IPS-15b (cell line): ENCODE results near the gene COMT.
"Not testable (repeated sequence)": the region's sequence is repeated elsewhere in the genome, so short reads cannot be mapped to it uniquely, and the experiment has no call there.

Experiments used
- H3K27me3 ChIP-seq: one replicate; pipeline ENCODE4 v1.6.1; 2013; ENCODE audit warnings: low read length; ENCODE audit not compliant: control insufficient read depth, insufficient read depth
- H3K36me3 ChIP-seq: one replicate; pipeline ENCODE4 v1.6.1; 2013; ENCODE audit warnings: low read length; ENCODE audit not compliant: control insufficient read depth, insufficient read depth
- H3K4me1 ChIP-seq: one replicate; pipeline ENCODE4 v1.6.1; 2013; ENCODE audit warnings: mild to moderate bottlenecking, low read length; ENCODE audit not compliant: control insufficient read depth, insufficient read depth
- H3K4me3 ChIP-seq: one replicate; pipeline ENCODE4 v1.5.1; 2013; ENCODE audit warnings: low read depth, low read length
- H3K9ac ChIP-seq: one replicate; pipeline ENCODE4 v1.6.1; 2013; ENCODE audit warnings: low read depth, mild to moderate bottlenecking, low read length
- H3K9me3 ChIP-seq: one replicate; pipeline ENCODE4 v1.6.1; 2013; ENCODE audit warnings: mild to moderate bottlenecking, low read length; ENCODE audit not compliant: control insufficient read depth, insufficient read depth

The COMT gene

GRCh38 chr22:19921544-19922081 is 20.0 kb upstream of the COMT start:
- no peak overlapping the region for H3K4me3 ChIP-seq
- H3K9me3 ChIP-seq = no peaks in the 10 kb centered on the region
- H3K4me1 ChIP-seq = no peaks in the 10 kb centered on the region
- H3K36me3 ChIP-seq = no peaks in the 10 kb centered on the region
- no peaks in the 10 kb centered on the region for H3K27me3 ChIP-seq
- no peak overlapping the region for H3K9ac ChIP-seq

DNA sequence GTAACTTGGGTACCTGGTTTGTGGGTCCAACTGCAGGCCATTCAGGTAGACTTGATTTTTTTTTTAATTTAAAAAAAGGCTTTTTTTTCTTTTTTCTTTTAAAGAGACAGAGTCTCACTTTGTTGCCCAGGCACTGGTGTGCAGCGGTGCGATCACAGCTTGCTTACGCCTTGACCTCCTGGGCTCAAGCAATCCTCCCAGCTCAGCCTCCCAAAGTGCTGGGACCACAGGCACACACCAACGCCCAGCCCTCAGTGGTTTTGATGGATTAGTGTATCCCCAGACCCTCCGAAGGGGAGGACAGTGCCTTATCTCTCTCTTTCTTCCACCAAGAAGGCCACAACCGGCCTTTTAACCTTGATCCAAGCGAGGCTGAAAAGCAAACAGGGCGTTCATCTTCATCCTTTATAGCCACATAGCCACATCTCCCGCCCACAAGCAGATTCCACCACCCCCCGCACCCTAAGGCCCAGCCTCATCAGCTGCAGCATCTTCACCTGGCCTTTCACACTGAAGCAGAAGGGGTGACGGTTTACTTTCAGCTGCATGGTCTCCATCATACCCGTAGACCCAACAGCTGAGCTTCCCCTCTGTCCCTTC is 17.6 kb upstream of the COMT start:
- Histone ChIP-seq H3K4me3 (no peak overlapping the region), H3K27me3 (no peaks in the 10 kb centered on the region), H3K4me1 (no peaks in the 10 kb centered on the region), H3K36me3 (no peaks in the 10 kb centered on the region), H3K9me3 (no peaks in the 10 kb centered on the region), H3K9ac (no peak overlapping the region)

DNA sequence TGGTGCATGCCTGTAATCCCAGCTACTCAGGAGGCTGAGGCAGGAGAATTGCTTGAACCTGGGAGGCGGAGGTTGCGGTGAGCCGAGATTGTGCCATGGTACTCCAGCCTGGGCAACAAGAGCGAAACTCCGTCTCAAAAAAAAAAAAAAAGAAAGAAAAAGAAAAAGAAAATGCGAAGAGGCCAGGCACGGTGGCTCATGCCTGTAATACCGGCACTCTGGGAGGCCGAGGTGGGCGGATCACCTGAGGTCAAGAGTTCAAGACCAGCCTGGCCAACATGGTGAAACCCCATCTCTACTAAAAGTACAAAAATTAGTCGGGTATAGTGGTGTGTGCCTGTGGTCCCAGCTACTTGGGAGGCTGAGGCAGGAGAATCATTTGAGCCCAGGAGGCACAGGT is 15.5 kb upstream of the COMT start:
- H3K27me3 ChIP-seq, H3K9me3 ChIP-seq, H3K4me1 ChIP-seq, H3K9ac ChIP-seq, H3K36me3 ChIP-seq, H3K4me3 ChIP-seq: not testable (repeated sequence)

- Histone ChIP-seq H3K4me3 (no peak overlapping the region), H3K36me3 (no peaks in the 10 kb centered on the region), H3K4me1 (no peaks in the 10 kb centered on the region), H3K27me3 (no peaks in the 10 kb centered on the region), H3K9me3 (no peaks in the 10 kb centered on the region), H3K9ac (no peak overlapping the region)
Measured at GRCh38 chr22:19927696-19928095, 13.9 kb upstream of the COMT start.

GRCh38 chr22:19928207-19928606 is 13.4 kb upstream of the COMT start:
- H3K27me3 ChIP-seq = no peaks in the 10 kb centered on the region
- H3K36me3 ChIP-seq = no peaks in the 10 kb centered on the region
- H3K4me1 ChIP-seq = no peaks in the 10 kb centered on the region
- H3K9me3 ChIP-seq = no peaks in the 10 kb centered on the region
- H3K9ac ChIP-seq = no peak overlapping the region
- H3K4me3 ChIP-seq = no peak overlapping the region

DNA sequence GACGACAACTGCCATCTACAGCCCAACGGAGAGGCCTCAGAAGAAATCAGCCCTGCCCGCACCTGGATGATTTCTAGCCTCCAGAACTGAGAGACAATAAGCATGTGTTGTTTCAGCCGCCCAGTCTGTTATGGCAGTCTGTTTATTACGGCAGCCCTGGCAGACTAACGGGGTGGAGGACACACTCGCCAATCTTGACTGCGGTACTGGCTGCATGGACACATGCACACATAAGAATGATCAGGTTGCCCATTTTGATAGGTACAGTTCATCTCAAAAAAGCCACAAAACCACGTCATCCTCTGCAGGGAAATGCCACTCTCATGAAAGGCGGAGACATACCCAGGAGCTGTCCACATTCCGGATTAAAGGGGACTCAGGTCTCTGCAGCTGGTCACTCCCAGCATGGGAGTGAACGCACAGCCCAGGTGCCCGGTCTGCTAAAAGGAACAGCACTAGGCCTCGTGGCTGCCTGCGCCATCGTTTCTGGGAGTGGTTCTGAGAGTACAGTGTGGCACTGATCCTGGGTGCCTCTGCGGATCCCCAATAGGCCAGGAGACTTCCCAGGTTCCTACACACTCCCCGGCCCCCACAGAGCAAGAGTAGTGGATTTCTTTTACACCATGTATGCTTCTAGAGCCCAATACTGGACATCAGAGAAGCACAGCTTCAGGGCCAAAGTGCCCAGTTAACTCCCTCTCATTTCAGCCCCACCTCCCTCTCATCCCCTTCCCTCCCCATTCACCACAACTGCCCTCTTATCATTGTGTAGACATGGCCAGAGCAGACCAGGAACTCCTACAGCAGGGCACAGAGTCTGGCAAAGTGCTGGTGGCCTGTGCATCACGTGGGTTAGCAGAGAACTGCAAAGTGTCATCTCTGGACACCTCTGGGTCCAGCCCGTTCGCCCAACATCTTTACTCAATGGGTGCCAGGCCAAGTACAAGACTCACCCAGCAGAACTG is 11.7 kb upstream of the COMT start:
- no peak overlapping the region for H3K4me3 ChIP-seq
- H3K9ac ChIP-seq = no peak overlapping the region
- H3K36me3 ChIP-seq = no peaks in the 10 kb centered on the region
- H3K9me3 ChIP-seq = no peaks in the 10 kb centered on the region
- H3K4me1 ChIP-seq = no peaks in the 10 kb centered on the region
- no peaks in the 10 kb centered on the region for H3K27me3 ChIP-seq

DNA sequence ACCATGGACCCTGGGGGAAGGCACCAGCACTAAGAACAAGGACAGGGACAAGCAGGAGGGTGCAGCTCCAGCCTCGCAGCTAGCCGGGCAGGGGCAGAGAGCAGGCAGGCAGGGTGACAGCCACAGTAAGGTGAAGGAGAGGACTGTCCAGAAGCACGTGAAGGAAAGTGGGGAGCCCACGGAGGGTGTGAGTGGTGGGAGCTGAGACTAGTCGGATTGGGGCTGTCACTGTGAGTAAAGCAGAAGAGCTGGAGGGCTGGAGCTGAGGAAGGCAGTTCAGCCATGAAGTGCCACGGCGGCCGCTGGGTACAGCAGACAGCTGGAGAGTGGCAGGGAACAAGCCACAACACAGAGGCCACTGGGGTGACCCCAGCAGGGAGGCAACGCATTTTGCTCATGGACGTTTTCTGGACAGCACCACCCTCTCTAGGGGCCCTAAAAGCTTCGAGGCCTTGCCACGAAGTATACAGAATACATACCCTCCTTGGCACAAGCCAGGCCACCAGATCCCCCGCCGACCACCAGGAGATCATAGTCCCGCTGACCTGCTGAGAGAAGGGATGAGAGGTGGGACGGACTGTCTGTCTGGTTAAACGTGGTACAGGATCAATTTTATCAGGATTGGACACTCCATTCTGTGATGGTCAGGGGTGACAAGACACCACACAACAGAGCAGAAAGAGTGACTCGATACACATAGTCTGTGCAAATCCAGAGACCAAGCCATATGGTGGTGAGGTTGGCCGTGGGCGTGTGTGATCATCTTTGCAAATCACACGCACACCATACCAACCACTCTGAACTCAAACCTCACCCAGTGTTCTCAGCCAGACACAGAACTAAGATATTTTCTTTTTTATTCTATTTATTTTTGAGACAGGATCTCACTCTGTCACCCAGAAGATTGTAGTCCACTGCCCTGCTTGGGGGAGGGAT is 10.8 kb upstream of the COMT start:
- no peaks in the 10 kb centered on the region for H3K36me3 ChIP-seq
- no peak overlapping the region for H3K9ac ChIP-seq
- no peak overlapping the region for H3K4me3 ChIP-seq
- H3K9me3 ChIP-seq = no peaks in the 10 kb centered on the region
- H3K27me3 ChIP-seq = no peaks in the 10 kb centered on the region
- H3K4me1 ChIP-seq = no peaks in the 10 kb centered on the region

DNA sequence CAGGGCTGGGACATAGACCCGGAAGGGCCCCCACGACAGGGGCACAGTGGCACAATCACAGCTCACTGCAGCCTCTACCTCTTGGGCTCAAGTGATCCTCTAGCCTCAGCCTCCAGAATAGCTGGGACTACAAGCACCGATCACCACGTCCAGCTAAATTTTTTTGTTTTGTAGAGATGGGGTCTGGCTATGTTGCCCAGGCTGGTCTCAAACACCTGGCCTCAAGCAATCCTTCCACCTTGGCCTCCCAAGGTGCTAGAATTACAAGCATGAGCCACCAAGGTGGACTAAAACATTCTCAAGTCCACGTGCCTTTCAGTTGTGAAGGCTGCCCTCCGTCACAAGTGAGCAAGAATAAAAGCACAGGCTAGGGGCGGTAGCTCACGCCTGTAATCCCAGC is 10.1 kb upstream of the COMT start:
- no peak overlapping the region for H3K4me3 ChIP-seq
- H3K36me3 ChIP-seq = no peaks in the 10 kb centered on the region
- H3K27me3 ChIP-seq = no peaks in the 10 kb centered on the region
- no peak overlapping the region for H3K9ac ChIP-seq
- no peaks in the 10 kb centered on the region for H3K4me1 ChIP-seq
- H3K9me3 ChIP-seq = no peaks in the 10 kb centered on the region

DNA sequence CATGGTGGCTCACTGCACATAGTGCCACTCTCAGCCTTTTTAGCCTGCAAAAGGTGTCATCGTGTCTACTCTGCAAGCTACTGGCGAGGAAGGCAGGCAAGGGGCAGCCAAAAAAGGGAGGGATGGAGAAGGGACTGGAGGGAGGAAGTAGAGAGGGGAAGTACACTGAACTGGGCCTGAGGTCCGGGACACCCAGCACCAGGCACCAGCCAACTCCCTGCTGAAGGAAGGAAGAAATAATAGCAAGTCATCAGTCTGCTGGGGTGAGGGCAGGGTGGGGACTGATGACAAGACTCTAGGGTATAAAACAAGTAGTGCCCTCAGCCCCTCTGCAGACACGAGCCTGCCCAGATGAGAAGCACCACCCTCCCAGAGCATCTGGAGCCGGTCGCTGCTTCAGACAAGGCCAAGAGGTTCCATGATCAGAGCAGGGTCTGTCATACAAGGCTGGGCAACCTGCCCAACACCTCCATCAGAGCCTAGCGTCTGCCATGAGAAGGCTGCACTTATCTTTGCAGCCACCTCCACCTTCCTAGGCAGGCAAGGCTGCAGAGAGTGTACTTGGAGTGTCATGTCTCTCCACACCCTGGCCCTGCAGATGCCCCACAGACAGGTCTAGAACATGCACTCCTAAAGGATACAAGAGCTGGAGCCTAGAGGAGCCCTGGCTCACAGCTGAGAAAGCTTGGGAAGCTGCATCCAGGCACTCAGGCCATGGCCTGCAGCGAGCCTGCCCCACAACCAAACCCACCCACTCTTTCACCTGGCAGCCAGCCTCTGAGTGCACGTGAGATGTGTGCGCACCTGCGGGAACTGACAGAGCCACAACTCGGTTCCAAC is 9.0 kb upstream of the COMT start:
- Histone ChIP-seq H3K27me3 (no peaks in the 10 kb centered on the region), H3K4me3 (no peak overlapping the region), H3K36me3 (no peaks in the 10 kb centered on the region), H3K4me1 (no peaks in the 10 kb centered on the region), H3K9ac (no peak overlapping the region), H3K9me3 (no peaks in the 10 kb centered on the region)

GRCh38 chr22:19933341-19934241 is 8.0 kb upstream of the COMT start:
- Histone ChIP-seq H3K9me3 (no peaks in the 10 kb centered on the region), H3K9ac (no peak overlapping the region), H3K27me3 (no peaks in the 10 kb centered on the region), H3K4me1 (no peaks in the 10 kb centered on the region), H3K4me3 (no peak overlapping the region), H3K36me3 (no peaks in the 10 kb centered on the region)
